Measurements from ENCODE around the gene NOM1.
"Not testable (repeated sequence)": the region's sequence is repeated elsewhere in the genome, so short reads cannot be mapped to it uniquely, and the experiment has no call there.

The NOM1 gene

DNA sequence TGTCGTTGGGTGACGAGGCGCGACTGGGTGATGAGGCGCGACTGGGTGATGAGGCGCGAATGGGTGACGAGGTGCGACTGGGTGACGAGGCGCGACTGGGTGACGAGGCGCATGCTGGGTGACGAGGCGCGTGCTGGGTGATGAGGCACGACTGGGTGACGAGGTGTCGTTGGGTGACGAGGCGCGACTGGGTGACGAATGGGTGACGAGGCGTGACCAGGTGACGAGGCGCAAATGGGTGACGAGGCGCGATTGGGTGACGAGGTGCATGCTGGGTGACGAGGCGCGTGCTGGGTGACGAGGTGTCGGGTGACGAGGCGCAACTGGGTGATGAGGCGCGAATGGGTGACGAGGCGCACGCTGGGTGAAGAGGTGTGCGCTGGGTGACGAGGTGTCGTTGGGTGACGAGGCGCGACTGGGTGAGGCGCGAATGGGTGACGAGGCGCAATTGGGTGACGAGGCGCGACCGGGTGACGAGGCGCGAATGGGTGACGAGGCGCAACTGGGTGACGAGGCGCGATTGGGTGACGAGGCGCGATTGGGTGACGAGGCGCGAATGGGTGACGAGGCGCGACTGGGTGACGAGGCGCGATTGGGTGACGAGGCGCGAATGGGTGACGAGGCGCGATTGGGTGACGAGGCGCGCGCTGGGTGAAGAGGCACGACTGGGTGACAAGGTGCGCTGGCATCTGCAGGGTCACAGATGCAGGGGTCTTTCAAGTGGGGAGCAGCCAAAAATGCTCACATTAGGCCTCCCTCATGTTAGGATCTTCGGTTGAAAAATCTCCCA is 7.9 kb upstream of the NOM1 start:
- DNase-seq = no peak

DNA sequence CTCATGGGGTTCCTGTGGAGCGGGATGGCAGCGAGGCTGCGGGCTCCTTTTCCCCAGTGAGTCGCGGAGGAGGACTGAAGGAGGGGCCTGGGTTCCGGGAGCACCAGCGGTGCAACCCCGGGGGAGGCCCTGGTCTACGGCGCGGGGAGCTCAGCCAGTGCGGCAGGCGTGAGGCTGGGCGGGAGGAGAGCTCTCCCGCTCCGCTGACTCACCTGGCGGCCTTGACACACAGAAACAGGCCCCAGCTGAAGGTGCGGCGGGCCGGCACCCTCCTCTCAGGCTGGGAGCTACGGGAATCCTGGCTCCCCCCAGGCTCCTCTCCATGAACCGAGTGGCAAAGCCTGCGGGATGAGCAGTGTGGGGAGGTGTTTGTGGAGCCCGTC is 6.8 kb upstream of the NOM1 start:
- DNase-seq = no peak

DNA sequence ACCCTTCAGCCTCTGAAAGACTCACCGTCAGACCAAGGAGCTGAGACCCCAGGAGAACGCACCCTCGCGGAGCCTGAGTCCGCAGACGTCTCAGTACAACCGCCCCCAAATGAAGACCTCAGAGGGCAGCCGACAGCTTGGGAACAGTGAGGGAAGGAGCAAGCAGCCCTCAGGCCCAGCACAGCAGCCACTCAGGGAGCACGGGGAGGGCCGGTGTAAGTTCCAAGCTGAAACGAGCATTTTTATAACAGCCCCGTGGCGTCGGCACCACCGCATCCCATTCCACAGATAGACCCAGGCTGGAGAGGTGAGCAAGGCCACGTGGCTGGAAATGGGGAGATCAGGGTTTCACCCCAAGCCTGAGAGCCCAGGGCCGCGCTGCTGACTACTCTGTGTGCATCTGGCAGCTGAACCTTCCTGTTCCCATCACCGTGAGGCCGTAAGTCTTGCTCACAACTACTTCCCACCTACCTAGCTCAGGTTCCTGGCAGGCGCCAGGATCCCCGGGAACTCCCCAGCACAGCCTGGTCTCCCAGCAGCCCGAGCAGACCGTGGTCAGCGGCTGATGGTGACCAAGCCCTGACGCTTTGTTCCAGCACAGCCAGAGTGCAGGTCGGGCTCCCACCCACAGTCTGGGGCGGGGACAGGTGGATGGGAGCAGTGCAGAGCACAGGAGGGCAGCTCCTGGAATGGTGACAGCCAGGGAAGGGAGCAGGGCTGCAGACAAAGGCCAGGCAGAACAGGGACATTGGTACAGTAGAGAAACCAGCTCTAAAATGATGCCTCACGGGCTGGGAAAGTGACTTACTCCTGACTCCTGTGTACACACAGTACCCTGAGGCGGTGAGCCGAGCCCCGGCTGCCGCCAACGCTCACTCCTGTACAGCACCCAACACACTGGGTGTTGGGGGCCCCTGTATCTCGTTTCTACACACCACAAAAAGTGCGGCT is 6.1 kb upstream of the NOM1 start:
- DNase-seq = no peak

DNA sequence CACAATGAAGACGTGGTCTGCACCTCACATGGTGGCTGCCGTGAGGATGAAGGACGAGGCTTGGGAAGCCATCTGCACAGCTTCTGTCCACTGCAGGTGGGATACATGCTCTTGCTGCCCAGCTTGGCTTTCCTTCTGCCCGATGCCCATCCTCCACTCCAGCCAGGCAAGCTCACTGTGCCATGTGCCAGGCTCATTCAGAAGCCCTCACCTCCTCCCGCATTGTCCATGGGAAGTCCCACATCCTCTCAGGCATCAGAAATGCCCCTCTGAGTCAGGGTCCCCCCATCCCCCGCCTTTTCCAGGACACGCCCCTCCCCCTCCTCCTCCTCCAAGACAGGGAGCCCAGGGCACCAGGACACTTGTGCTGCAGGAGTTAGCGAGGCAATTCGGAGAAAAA is 4.6 kb upstream of the NOM1 start:
- no peak for DNase-seq

DNA sequence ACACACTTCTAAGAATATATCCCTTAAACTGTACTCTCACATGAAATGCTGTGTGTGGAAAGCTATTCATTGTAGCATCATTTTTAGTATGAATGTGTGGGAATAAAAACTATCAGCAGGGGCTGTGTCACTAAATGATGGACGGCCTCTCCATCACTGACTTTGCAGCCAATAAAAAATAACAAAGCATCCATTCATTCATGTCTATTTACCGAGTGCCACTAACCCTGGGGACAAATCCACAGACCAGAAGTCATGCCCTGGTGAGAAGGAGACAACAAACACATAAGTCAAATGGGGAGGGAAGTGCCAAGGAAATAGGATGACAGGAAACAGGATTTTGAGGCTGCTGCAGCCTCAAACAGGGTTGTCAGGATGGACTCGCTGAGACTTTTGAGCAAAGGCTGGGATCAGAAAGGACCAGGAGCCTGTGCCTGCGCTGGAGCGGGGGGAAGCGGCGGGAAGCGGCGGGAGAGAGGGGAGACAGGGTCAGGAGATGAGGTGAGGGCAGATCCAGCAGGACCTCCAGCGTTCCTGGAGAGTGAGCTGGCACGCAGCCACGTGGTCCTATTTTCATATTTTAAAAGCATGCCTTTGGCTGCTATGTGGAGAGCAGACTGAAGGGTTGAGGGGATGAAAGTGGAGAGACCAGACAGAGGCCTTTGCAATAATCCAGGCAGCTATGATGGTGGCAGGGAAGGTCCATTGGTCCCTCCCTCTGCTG is 2.2 kb upstream of the NOM1 start:
- no peak for DNase-seq

DNA sequence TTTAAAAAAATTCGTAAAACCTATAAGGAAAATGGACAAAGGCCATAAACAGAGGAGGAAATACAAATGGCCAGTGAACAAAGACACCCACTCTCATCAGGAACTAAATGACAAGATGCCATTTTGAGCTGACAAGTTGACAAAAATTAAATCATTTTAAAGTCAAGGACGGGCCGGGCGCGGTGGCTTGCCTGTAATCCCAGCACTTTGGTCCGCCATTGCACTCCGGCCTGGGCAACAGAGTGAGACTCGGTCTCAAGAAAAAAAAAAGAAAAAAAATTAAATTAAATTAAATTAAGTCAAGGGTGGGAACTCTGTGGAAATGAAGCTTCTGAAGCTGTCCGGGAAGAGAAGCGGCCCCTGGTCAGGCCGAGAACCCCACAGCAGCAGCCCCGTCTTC is 1.2 kb upstream of the NOM1 start:
- DNase-seq = no peak

DNA sequence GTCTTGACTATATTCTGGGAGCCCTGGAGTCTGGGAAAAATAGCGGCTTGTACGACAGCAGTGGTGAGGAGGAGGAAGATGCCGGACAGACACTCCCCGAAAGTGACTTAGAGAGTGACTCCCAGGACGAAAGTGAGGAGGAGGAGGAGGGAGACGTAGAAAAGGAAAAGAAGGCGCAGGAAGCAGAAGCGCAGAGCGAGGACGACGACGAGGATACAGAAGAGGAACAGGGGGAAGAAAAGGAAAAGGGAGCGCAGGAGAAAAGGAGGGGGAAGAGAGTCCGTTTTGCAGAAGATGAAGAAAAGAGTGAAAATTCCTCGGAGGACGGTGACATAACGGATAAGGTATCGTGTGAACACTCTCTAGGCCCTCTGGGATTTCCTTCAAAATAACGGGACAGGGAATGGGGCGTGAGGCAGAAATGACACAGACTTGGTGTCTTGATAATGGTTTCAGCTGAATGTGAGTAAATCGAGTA is 908 bp downstream of the NOM1 start:
- DNase-seq = no peak

DNA sequence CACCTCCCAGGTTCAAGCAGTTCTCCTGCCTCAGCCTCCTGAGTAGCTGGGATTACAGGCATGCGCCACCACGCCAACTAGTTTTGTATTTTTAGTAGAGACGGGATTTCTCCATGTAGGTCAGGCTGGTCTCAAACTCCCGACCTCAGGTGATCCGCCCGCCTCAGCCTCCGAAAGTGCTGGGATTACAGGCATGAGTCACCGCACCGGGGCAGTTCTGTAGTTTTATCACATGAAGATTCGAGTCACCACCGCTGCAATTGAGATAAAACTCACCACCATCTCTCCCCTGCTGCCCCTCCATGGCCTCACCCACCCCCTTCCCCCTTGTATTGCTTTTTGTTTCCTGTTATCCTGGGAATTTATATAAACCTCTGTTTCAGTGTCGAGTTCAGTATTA is 3.7 kb downstream of the NOM1 start:
- DNase-seq = not testable (repeated sequence)

DNA sequence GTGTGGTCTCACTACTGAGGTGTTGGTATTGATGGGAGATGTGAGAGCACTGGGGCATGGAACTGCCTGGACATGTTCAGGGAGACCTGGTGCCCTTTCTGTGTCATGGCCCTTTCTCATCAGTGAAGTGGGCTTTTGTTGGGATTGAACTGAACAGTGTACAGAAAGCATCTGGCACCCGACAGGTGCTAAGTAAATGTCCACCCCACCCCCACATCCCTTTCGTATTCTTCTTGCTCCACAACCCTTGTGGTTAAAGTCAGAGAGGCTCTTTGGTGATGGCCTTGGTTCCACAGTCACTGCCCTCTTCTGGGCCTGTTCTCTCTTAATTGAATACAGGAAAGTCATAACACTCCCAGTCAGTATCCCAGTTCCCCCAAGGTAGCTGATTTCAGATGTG is 5.4 kb downstream of the NOM1 start:
- no peak for DNase-seq

DNA sequence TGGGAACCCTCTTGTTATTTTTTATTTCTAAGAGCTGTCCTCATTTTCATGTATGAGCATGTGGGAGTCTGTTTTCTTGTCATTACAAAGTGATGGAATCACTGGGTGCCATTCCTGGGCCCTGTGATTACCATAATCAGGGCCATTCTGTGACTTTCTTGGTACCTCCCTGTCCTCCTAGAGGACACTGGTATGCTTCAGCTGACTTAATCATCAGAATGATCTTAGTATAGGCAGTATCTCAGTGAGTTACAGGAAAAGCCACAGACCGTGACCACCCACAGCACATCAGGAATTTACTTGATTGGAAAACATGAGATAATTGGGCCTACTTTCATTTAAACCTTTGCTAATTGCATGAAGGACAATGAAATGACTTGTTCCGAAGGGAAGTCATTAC is 7.2 kb downstream of the NOM1 start:
- DNase-seq = no peak

DNA sequence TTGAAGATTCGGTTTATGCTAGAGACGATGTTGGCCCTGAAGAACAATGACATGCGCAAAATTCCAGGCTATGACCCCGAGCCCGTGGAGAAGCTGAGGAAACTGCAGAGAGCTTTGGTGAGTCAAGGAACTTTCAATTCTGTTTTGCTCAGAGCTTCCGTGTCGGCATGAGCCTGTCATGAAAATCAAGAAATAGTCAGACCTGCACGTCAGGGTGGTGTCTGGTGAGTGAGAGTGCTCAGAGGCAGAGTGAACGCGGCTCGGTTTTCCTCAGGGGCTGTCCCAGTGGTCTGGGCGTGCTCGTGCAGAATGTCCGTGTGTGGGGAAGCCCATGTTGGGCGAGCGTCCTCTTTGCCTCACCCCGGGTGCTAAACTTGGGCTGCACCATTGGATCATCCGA is 12.6 kb downstream of the NOM1 start:
- DNase-seq = no peak

DNA sequence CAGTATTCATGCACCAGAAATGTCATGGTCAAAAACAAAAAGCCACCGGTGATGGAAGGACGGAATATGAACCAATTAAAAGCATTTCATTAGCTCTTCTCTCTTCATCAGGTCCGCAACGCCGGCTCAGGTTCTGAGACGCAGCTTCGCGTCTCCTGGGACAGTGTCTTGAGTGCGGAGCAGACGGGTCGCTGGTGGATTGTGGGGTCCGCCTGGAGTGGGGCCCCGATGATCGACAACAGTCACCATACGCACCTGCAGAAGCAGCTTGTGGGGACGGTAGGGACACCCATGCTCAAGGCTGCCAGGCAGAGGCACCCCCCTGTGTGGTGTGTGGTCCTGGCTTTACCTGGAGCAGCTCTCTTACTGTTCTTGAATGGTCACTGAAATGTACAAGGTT is 13.4 kb downstream of the NOM1 start:
- DNase-seq = no peak

DNA sequence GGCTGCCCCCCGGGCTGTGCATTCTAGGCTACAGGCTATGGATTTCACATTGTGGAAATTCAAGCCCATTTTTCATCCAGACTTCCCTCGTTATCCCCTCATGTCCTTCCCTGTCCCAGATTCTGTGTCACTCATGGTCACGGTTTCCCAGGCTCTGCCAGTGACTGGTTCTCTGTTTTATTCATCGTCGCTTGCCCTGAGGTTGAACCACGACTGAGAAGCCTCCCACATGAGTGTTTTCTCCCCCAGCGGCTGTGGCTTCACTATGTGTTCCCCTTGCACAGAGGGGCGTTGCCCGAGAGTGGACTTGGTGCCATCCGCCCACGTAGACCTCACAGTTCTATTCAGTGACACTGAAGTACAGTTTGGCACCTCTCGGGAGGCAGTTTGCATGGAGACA is 14.0 kb downstream of the NOM1 start:
- DNase-seq = no peak

DNA sequence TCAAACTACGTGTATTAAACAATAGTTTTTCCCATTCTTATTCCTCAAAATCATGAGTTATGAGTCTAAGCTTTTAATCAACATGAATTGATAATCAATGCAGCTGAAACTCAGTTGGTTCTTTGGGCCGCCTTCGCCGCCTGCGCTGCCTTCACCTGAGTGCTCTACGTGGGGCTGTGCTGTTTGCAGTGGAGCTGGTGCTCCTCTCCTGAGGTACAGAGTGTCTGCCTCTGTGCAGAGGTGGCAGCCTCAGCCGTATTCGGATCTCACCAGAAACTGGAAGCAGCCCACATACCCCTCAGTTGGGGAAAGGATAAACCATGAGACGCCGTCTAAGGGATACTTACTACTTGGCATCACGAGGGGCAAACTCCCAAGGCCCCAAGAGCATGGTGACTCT is 15.5 kb downstream of the NOM1 start:
- DNase-seq = no peak

DNA sequence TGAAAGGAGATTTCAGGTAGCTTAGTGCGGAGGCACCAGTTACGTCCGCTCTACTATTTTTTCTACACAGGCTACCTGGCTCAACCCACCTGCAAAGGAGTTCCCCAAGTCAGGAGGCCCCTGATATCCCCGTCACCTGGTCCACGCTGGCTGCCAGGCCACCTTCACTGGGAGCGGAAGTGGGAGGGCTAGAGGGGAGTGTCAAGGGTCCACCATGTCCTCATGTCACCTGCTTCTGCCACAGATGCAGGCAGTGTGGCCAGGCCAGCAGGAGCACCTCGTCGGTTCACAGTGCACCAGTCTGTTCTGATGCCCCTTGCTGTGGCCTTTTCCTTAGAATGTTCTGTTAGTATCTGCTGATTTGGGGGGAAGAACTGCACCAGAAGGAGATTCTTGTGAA is 16.9 kb downstream of the NOM1 start:
- no peak for DNase-seq

DNA sequence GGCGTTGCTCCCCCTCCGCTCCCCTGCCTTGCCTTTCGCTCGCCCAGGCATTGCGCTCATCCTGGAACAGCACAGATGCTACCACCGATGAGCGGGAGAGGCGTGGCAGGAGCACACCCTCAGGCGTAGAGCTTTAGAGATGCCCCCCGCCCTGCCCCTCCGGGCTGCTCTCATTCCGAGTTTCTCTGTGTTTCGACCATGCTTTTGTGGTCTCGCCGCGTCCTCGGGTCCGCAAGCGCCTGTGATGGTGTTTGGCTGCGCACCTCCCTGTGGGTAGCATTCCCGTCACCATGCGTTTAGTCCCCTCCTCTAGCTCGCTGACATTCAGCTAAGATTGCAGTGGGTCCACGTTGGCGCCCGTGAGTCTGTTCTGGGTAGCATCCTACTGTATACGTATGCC is 18.7 kb downstream of the NOM1 start:
- DNase-seq = no peak

DNA sequence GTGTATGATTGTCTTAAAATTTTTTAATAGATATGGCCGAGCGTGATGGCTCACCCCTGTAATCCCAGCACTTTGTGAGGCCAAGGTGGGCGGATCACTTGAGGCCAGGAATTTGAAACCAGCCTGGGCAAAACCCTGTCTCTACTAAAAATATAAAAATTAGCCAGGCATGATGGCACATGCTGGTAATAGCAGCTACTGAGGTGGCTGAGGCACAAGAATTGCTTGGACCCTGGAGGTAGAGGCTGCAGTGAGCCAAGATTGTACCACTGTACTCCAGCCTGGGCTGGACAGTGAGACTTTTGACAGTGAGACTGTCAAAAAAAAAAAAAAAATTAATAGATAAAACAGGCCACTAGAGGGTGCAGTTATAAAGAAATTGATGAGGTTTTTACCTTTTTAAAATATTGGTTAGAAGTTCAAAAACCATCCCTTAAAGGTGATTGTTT is 20.5 kb downstream of the NOM1 start:
- DNase-seq = no peak

DNA sequence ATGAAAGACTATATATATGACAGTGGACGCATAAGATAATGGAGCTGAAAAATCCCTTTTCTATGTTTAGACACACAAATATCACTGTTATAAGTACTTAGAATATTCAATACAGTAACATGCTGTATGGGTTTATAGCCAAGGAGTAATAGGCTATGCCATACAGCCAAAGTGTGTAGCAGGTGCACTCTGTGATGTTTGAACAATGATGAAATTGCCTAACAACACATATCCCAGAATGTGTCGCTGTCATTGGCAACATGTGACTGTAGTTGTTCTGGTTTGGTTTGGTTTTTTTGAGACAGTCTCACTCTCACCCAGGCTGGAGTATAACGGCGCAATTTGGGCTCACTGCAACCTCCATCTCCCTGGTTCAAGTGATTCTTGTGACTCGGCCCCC is 26.1 kb downstream of the NOM1 start:
- no peak for DNase-seq

DNA sequence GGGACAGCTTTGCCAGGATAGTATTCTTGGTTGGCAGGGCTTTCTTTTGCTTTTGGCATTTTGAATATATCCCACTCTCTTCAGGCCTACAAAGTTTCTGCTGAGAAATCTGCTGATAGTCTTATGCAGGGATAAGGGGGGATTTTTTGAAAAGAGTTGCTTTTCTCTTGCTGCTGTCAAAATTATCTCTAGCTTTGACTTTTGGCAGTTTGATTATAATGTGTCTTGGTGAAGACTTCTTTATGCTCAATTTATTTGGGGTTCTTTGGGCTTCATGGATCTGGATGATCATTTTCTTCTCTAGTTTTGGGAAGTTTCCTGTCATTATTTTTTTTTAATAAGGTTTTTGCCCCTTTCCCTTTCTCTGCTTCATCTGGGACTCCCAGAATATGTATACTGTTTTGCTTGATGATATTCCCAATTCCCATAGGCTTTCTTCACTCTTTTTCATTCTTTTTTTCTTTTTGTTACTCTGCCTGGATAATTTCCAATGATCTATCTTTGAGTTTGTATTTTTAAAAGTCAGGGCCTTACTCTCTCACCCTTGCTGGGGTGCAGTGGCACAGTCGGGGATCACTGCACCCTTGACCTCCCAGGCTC is 29.6 kb downstream of the NOM1 start:
- no peak for DNase-seq

DNA sequence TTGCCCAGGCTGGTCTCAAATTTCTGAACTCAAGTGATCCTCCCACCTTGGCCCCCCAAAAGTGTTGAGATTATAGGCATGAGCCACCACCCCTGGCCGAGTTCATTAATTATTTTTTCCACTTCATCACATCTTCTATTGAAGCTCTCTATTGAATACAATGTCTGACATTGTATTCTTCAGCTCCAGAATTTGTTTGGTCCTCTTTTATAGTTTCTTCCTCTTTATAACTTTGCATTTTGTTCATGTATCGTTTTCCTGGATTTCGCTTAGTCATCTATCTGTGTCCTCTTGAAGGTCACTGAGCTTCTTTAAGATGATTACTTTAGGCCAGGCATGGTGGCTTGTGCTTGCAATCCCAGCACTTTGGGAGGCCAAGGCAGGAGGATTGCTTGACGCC is 30.2 kb downstream of the NOM1 start:
- no peak for DNase-seq

DNA sequence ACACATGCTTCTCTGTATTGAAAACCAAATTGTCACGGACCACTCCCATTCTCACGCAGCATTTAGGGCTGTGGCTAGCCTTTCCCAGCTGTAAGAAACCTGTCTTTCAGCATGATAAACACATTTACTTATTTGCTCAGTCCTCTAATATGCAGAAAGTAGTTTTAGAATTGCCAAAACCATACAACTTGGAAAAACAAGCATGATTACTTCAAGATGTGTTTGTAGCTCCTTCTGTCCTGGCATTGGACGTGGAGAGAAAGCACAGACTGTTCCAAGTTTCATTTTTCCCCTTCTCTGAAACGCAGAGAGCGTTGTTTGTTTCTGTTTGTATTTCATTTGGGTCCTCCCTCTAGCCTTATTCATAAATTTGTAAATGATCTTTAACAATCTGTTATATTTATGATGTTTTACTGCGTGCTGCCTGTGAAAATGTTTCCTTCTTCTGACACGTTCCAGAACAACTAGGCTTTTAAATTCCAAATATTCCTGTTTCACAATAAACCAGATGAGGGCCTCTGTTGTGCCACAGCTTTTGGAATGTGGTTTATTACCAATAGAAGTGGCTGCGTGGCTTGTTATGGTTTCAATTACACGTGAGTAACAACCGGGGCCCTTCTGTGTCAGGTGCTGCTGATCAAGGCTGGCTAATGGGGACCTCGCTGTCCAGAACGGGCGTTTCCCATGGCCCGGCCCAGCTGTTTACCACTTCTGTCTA is 34.8 kb downstream of the NOM1 start:
- DNase-seq = no peak
